ENCODE measurements around the gene MYCBPAP.

- TF ChIP-seq POLR2A (IDR thresholded peaks at IDR 0.05) (no peak), CTCF (IDR thresholded peaks at IDR 0.05) (no peak)
Observed at GRCh38 chr17:50564916-50565315, 56.7 kb downstream of the MYCBPAP start.

Data from thyroid gland (tissue), 4 donors.